Measurements from ENCODE around the gene THAP3.
A peak's percentile ranks its signal among the peaks of the same experiment; 100 is the strongest.

Gene THAP3

GRCh38 chr1:6613361-6614018 is 11.2 kb upstream of the THAP3 start, which contains the start of gene PHF13:
Gene PHF13 (plus strand): TSS chr1:6613731. CDS start chr1:6614067, 336 bp downstream.
- Mint-ChIP-seq H3K36me3 (no peaks in the 10 kb centered on the region), H3K4me1 (peaks cover 10% of the 10 kb centered on the region), H3K27me3 (no peaks in the 10 kb centered on the region), H3K27ac (peak within 1 kb of the TSS; percentile 81), H3K4me3 (peak within 1 kb of the TSS; percentile 90), H3K9me3 (no peaks in the 10 kb centered on the region)
- ATAC-seq (ENCODE audit: low read depth) (peak; percentile 92), DNase-seq (ENCODE audit: low spot score in 2 of 2) (peak; percentile 97 to 100)

- Mint-ChIP-seq H3K27ac (no peak overlapping the region), H3K36me3 (no peaks in the 10 kb centered on the region), H3K27me3 (no peaks in the 10 kb centered on the region), H3K4me3 (peak overlapping the region; percentile 90), H3K4me1 (peaks cover 10% of the 10 kb centered on the region), H3K9me3 (no peaks in the 10 kb centered on the region)
- DNase-seq (ENCODE audit: low spot score in 2 of 2) = peak; percentile 26 to 44
- no peak for ATAC-seq (ENCODE audit: low read depth)
These were observed 10.4 kb upstream of the THAP3 start for GRCh38 chr1:6614019-6614928.

GRCh38 chr1:6614929-6615785 is 9.5 kb upstream of the THAP3 start:
- Mint-ChIP-seq H3K4me3 (peak overlapping the region; percentile 70), H3K27ac (no peak overlapping the region), H3K4me1 (peaks cover 10% of the 10 kb centered on the region), H3K36me3 (peaks cover 2% of the 10 kb centered on the region), H3K27me3 (no peaks in the 10 kb centered on the region), H3K9me3 (no peaks in the 10 kb centered on the region)
- no peak for ATAC-seq (ENCODE audit: low read depth)
- peak in 1 of 2 donors; percentile 35 for DNase-seq (ENCODE audit: low spot score in 2 of 2)

- Mint-ChIP-seq H3K36me3 (peaks cover 5% of the 10 kb centered on the region), H3K9me3 (no peaks in the 10 kb centered on the region), H3K4me3 (no peak overlapping the region), H3K27me3 (no peaks in the 10 kb centered on the region), H3K4me1 (peaks cover 9% of the 10 kb centered on the region), H3K27ac (no peak overlapping the region)
- DNase-seq (ENCODE audit: low spot score in 2 of 2) = no peak
- no peak for ATAC-seq (ENCODE audit: low read depth)
These were observed 5.6 kb upstream of the THAP3 start for GRCh38 chr1:6619045-6619444.

GRCh38 chr1:6621429-6622391 is 3.0 kb upstream of the THAP3 start:
- H3K27me3 Mint-ChIP-seq = no peaks in the 10 kb centered on the region
- ATAC-seq (ENCODE audit: low read depth) (no peak), DNase-seq (ENCODE audit: low spot score in 2 of 2) (no peak)
- no peak overlapping the region for H3K27ac Mint-ChIP-seq
- H3K36me3 Mint-ChIP-seq = peaks cover 5% of the 10 kb centered on the region
- H3K4me1 Mint-ChIP-seq = peaks cover 10% of the 10 kb centered on the region
- no peak overlapping the region for H3K4me3 Mint-ChIP-seq
- H3K9me3 Mint-ChIP-seq = no peaks in the 10 kb centered on the region

GRCh38 chr1:6622396-6623152 is 2.1 kb upstream of the THAP3 start:
- H3K36me3 Mint-ChIP-seq = peaks cover 6% of the 10 kb centered on the region
- H3K4me1 Mint-ChIP-seq = peaks cover 18% of the 10 kb centered on the region
- ATAC-seq (ENCODE audit: low read depth) (no peak), DNase-seq (ENCODE audit: low spot score in 2 of 2) (no peak)
- no peak overlapping the region for H3K27ac Mint-ChIP-seq
- H3K27me3 Mint-ChIP-seq = no peaks in the 10 kb centered on the region
- no peak overlapping the region for H3K4me3 Mint-ChIP-seq
- no peaks in the 10 kb centered on the region for H3K9me3 Mint-ChIP-seq

GRCh38 chr1:6623269-6623965 is 1.3 kb upstream of the THAP3 start:
- H3K36me3 Mint-ChIP-seq = peaks cover 7% of the 10 kb centered on the region
- H3K27me3 Mint-ChIP-seq = no peaks in the 10 kb centered on the region
- ATAC-seq (ENCODE audit: low read depth) (no peak), DNase-seq (ENCODE audit: low spot score in 2 of 2) (no peak)
- H3K4me1 Mint-ChIP-seq = peaks cover 22% of the 10 kb centered on the region
- H3K27ac Mint-ChIP-seq = no peak overlapping the region
- H3K4me3 Mint-ChIP-seq = no peak overlapping the region
- no peaks in the 10 kb centered on the region for H3K9me3 Mint-ChIP-seq

- H3K27me3 Mint-ChIP-seq = no peaks in the 10 kb centered on the region
- H3K27ac Mint-ChIP-seq = peak overlapping the region; percentile 90
- peaks cover 25% of the 10 kb centered on the region for H3K4me1 Mint-ChIP-seq
- ATAC-seq (ENCODE audit: low read depth) = peak; percentile 22
- peak overlapping the region; percentile 93 for H3K4me3 Mint-ChIP-seq
- peaks cover 7% of the 10 kb centered on the region for H3K36me3 Mint-ChIP-seq
- DNase-seq (ENCODE audit: low spot score in 2 of 2) = no peak
- no peaks in the 10 kb centered on the region for H3K9me3 Mint-ChIP-seq
These were observed 999 bp downstream of the THAP3 start for GRCh38 chr1:6625584-6626149.

- Mint-ChIP-seq H3K27ac (peak overlapping the region; percentile 68), H3K27me3 (no peaks in the 10 kb centered on the region), H3K9me3 (no peaks in the 10 kb centered on the region), H3K4me3 (peak overlapping the region; percentile 59), H3K4me1 (peaks cover 25% of the 10 kb centered on the region), H3K36me3 (peaks cover 8% of the 10 kb centered on the region)
- DNase-seq (ENCODE audit: low spot score in 2 of 2) (no peak), ATAC-seq (ENCODE audit: low read depth) (peak; percentile 30)
These were observed 2.4 kb downstream of the THAP3 start for GRCh38 chr1:6627031-6627430.

- H3K4me1 Mint-ChIP-seq = peaks cover 25% of the 10 kb centered on the region
- DNase-seq (ENCODE audit: low spot score in 2 of 2) = no peak
- H3K27me3 Mint-ChIP-seq = no peaks in the 10 kb centered on the region
- peaks cover 10% of the 10 kb centered on the region for H3K36me3 Mint-ChIP-seq
- H3K27ac Mint-ChIP-seq = no peak overlapping the region
- no peaks in the 10 kb centered on the region for H3K9me3 Mint-ChIP-seq
- H3K4me3 Mint-ChIP-seq = peak overlapping the region; percentile 32
- no peak for ATAC-seq (ENCODE audit: low read depth)
These were observed 3.3 kb downstream of the THAP3 start for GRCh38 chr1:6627841-6628545.

GRCh38 chr1:6628971-6629479 is 4.4 kb downstream of the THAP3 start:
- Mint-ChIP-seq H3K36me3 (peaks cover 14% of the 10 kb centered on the region), H3K9me3 (no peaks in the 10 kb centered on the region), H3K4me3 (no peak overlapping the region), H3K4me1 (peaks cover 22% of the 10 kb centered on the region), H3K27me3 (no peaks in the 10 kb centered on the region), H3K27ac (no peak overlapping the region)
- no peak for DNase-seq (ENCODE audit: low spot score in 2 of 2)
- ATAC-seq (ENCODE audit: low read depth) = no peak
